ENCODE data around the gene ZNF200. TPM values are rescaled to one million over a fixed set of nuclear protein-coding genes. Genes with fewer than 3 reads are reported as not detected.

ZNF200 gene
- total RNA-seq, 1 experiment from 2014 or later, result 13.2 TPM

GRCh38 chr16:3215601-3216262 is 19.2 kb downstream of the ZNF200 start:
- POLR2A ChIA-PET (ENCODE audit: unreplicated experiment), result no interaction called here
- Histone ChIP-seq H3K36me3 (ENCODE audit: low read depth) (no peaks in the 10 kb centered on the region), H3K4me1 (replicated peaks; ENCODE audit: insufficient read depth) (no peaks in the 10 kb centered on the region), H3K27ac (no peak overlapping the region), H2AFZ (no peak overlapping the region), H4K20me1 (ENCODE audit: insufficient read depth) (no peaks in the 10 kb centered on the region), H3K9me2 (ENCODE audit: insufficient read depth) (no peaks in the 10 kb centered on the region), H3K9me3 (ENCODE audit: insufficient read depth, low read depth) (peaks cover 6% of the 10 kb centered on the region; the same call in 1 of the 2 replicates), H3K27me3 (ENCODE audit: insufficient read depth, low read depth) (peaks cover 41% of the 10 kb centered on the region), H3K79me2 (ENCODE audit: low read depth) (no peaks in the 10 kb centered on the region), H3K4me2 (no peak overlapping the region), H3F3A (ENCODE audit: insufficient read depth, low read depth) (no peaks in the 10 kb centered on the region), H3K4me3 (no peak overlapping the region)
- intact Hi-C loops (cut with micrococcal nuclease; ENCODE audit: unreplicated experiment), result no loop called here
- BruUV-seq (replicated peaks), result no TSS peak
- no peak for TF ChIP-seq EZH2 (IDR thresholded peaks at IDR 0.05; ENCODE audit: low read depth)
- TF ChIP-seq, protein P1, sequence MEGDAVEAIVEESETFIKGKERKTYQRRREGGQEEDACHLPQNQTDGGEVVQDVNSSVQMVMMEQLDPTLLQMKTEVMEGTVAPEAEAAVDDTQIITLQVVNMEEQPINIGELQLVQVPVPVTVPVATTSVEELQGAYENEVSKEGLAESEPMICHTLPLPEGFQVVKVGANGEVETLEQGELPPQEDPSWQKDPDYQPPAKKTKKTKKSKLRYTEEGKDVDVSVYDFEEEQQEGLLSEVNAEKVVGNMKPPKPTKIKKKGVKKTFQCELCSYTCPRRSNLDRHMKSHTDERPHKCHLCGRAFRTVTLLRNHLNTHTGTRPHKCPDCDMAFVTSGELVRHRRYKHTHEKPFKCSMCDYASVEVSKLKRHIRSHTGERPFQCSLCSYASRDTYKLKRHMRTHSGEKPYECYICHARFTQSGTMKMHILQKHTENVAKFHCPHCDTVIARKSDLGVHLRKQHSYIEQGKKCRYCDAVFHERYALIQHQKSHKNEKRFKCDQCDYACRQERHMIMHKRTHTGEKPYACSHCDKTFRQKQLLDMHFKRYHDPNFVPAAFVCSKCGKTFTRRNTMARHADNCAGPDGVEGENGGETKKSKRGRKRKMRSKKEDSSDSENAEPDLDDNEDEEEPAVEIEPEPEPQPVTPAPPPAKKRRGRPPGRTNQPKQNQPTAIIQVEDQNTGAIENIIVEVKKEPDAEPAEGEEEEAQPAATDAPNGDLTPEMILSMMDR (conservative IDR thresholded peaks at IDR 0.05), result no peak
- no peak for DNase-seq
- CTCF ChIA-PET, result no interaction called here

DNA sequence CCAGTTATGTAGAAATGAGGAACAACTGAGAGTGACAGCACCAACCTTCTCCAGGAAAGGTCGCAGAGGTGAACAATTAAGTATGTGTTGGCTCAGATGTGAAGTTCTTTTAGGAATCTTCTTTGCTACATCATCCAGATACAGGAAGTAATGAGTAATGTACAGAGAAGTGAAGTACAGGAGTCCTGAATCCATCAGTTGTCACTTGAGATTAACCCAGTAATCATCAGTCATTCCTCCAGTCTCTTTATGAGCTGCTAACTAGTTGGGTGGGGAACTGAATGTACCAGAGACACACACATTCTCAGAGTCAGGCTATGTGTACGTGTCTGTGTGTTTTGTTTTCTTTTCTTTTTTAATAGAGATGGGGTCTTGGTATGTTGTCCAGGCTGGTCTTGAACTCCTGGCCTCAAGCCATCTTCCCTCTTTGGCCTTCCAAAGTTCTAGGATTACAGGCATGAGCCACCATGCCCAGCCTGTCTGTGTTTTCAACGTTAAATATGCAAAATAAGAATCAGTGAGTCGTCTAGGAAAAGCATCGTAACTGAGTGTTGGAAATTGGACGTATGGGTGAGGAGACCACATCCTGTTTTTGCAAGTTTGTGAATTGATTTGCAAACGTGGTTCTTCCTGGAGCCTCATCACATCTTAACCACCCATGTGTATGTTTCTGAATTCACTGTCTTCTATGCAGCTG is 19.9 kb downstream of the ZNF200 start:
- Histone ChIP-seq H3K9me2 (ENCODE audit: insufficient read depth) (no peaks in the 10 kb centered on the region), H2AFZ (no peak overlapping the region), H4K20me1 (ENCODE audit: insufficient read depth) (no peaks in the 10 kb centered on the region), H3K27ac (no peak overlapping the region), H3K4me2 (no peak overlapping the region), H3K27me3 (ENCODE audit: insufficient read depth, low read depth) (peaks cover 41% of the 10 kb centered on the region), H3F3A (ENCODE audit: insufficient read depth, low read depth) (no peaks in the 10 kb centered on the region), H3K36me3 (ENCODE audit: low read depth) (no peaks in the 10 kb centered on the region), H3K79me2 (ENCODE audit: low read depth) (no peaks in the 10 kb centered on the region), H3K4me1 (replicated peaks; ENCODE audit: insufficient read depth) (no peaks in the 10 kb centered on the region), H3K9me3 (ENCODE audit: insufficient read depth, low read depth) (peaks cover 6% of the 10 kb centered on the region; the same call in 1 of the 2 replicates), H3K4me3 (no peak overlapping the region)
- CTCF ChIA-PET, result no interaction called here
- DNase-seq, result no peak
- no TSS peak for BruUV-seq (replicated peaks)
- TF ChIP-seq EZH2 (IDR thresholded peaks at IDR 0.05; ENCODE audit: low read depth), result no peak
- TF ChIP-seq, protein P1 (conservative IDR thresholded peaks at IDR 0.05), result no peak
- intact Hi-C loops (cut with micrococcal nuclease; ENCODE audit: unreplicated experiment), result no loop called here
- POLR2A ChIA-PET (ENCODE audit: unreplicated experiment), result no interaction called here

- H2AFZ ChIP-seq, result no peak overlapping the region
- H3K4me3 ChIP-seq, result no peak overlapping the region
- no peaks in the 10 kb centered on the region for H3K36me3 ChIP-seq (ENCODE audit: low read depth)
- ChIA-PET CTCF (no interaction called here), POLR2A (ENCODE audit: unreplicated experiment) (no interaction called here)
- no peaks in the 10 kb centered on the region for H3K79me2 ChIP-seq (ENCODE audit: low read depth)
- H4K20me1 ChIP-seq (ENCODE audit: insufficient read depth), result no peaks in the 10 kb centered on the region
- no peak for DNase-seq
- no peaks in the 10 kb centered on the region for H3K9me3 ChIP-seq (ENCODE audit: insufficient read depth, low read depth)
- TF ChIP-seq, protein P1 (conservative IDR thresholded peaks at IDR 0.05), result no peak
- no peak for TF ChIP-seq EZH2 (IDR thresholded peaks at IDR 0.05; ENCODE audit: low read depth)
- H3K27me3 ChIP-seq (ENCODE audit: insufficient read depth, low read depth), result peaks cover 38% of the 10 kb centered on the region
- intact Hi-C loops (cut with micrococcal nuclease; ENCODE audit: unreplicated experiment), result no loop called here
- H3K4me1 ChIP-seq (replicated peaks; ENCODE audit: insufficient read depth), result no peaks in the 10 kb centered on the region
- no peak overlapping the region for H3K4me2 ChIP-seq
- H3K9me2 ChIP-seq (ENCODE audit: insufficient read depth), result no peaks in the 10 kb centered on the region
- BruUV-seq (replicated peaks), result no TSS peak
- H3F3A ChIP-seq (ENCODE audit: insufficient read depth, low read depth), result no peaks in the 10 kb centered on the region
- no peak overlapping the region for H3K27ac ChIP-seq
Observed at GRCh38 chr16:3212567-3212966, 22.4 kb downstream of the ZNF200 start.
